H1 (cell line): ENCODE measurements around the gene RTEL1. TPM values are rescaled to one million over a fixed set of nuclear protein-coding genes. Genes with fewer than 3 reads are reported as not detected.

ENCODE experiments used
- BCL11A ChIP-seq, 2 experiments: IDR thresholded peaks; one replicate each; pipeline ENCODE4 v1.6.1; 2011; ENCODE audit warnings: low read depth in 2 of 2, low read length in 2 of 2, mild to moderate bottlenecking in 2 of 2
- PHF8 ChIP-seq: fragments of 200-600 bp; sonication (generic); conservative IDR thresholded peaks from 2 replicates; pipeline ENCODE4 v1.7.1; 2012; ENCODE audit warnings: low read depth, mild to moderate bottlenecking, inconsistent platforms, low read length, moderate library complexity
- RNF2 ChIP-seq: fragments of 200-900, 300-1000 bp; sonication (generic); IDR thresholded peaks from 2 replicates; pipeline ENCODE4 v1.7.1; 2016; ENCODE audit warnings: borderline replicate concordance, low read depth, mild to moderate bottlenecking, antibody characterized with exemption, low read length; ENCODE audit not compliant: poor library complexity, severe bottlenecking; ENCODE audit errors: missing control alignments
- polyA plus RNA-seq, 7 experiments: library from polyadenylated mRNA; depleted of rRNA in 3 of 7; stranded (reverse) in 5 of 7; unstranded in 2 of 7; fragments of >200 nt in 5 of 7; fragments of 200-250 nt in 2 of 7; gene quantifications; 1 replicate in 5 of 7; 2 replicates in 1 of 7; 4 replicates in 1 of 7; pipeline versions ENCODE4 v1.2.1 to v1.2.3, GENCODE V29; 2011 to 2013; ENCODE audit warnings: missing spikeins in 2 of 7, mixed read lengths in 2 of 7
- total RNA-seq: library from RNA; stranded (reverse); fragmentation: NEBNext Ultra II Directional; extraction: Animal tissue kit (Norgen Biotek cat#: 25700); gene quantifications from 2 replicates; pipeline ENCODE4 v1.2.1, GENCODE V29; 2021

The RTEL1 gene
- total and polyA plus RNA-seq, 2 of the 8 experiments (the other 6 are each of a cell fraction or from before 2014, with no cell fraction given) = 16.2 to 37.1 TPM

DNA sequence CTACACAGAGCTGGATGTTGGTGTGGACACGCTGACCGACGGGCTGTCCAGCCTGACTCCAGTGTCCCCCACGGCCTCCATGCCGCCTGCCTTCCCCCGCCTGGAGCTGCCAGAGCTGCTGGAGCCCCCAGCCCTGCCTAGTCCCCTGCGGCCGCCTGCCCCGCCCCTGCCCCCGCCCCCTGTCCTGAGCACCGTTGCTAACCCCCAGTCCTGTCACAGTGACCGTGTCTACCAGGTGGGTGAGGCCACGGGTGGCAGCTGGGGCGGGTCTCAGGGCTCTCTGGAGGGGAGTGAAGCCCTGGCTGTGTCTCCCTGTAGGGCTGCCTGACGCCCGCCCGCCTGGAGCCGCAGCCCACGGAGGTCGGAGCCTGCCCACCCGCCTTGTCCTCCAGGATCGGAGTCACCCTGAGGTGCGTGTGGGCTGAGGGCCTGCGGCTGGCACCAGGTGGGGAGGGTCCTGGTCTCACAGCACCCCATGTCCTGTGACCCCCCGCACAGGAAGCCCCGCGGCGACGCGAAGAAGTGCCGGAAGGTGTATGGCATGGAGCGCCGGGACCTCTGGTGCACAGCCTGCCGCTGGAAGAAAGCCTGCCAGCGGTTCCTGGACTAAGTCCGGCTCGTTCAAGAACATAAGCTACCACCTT is 84.4 kb downstream of the RTEL1 start (continued):
- TF ChIP-seq BCL11A (IDR thresholded peaks at IDR 0.05; ENCODE audit: low read depth in 2 of 2, low read length in 2 of 2) = no peak
- no peak for TF ChIP-seq PHF8
- no peak for TF ChIP-seq RNF2
